ENCODE data around the gene INTS12. TPM values are rescaled to one million over a fixed set of nuclear protein-coding genes. Genes with fewer than 3 reads are reported as not detected.

The INTS12 gene
- total RNA-seq, 1 experiment from 2014 or later, result 22.2 TPM

GRCh38 chr4:105683038-105683437 lies 25.5 kb downstream of the INTS12 start:
- DNase-seq (ENCODE audit: low read depth), result no peak

- peak; percentile 2 for DNase-seq (ENCODE audit: low read depth)
Observed at GRCh38 chr4:105679186-105679585, 29.3 kb downstream of the INTS12 start.

GRCh38 chr4:105677709-105678108 lies 30.8 kb downstream of the INTS12 start:
- no peak for DNase-seq (ENCODE audit: low read depth)

- no peak for DNase-seq (ENCODE audit: low read depth)
Observed at GRCh38 chr4:105674011-105674410, 34.5 kb downstream of the INTS12 start.

GRCh38 chr4:105671301-105671700 lies 37.2 kb downstream of the INTS12 start:
- DNase-seq (ENCODE audit: low read depth), result no peak

GRCh38 chr4:105670684-105671083 lies 37.8 kb downstream of the INTS12 start:
- no peak for DNase-seq (ENCODE audit: low read depth)

GRCh38 chr4:105666693-105667092 lies 41.8 kb downstream of the INTS12 start:
- peak; percentile 24 for DNase-seq (ENCODE audit: low read depth)

GRCh38 chr4:105662935-105663675 lies 45.4 kb downstream of the INTS12 start:
- no peak for DNase-seq (ENCODE audit: low read depth)

- no peak for DNase-seq (ENCODE audit: low read depth)
Observed at GRCh38 chr4:105661028-105661427, 47.5 kb downstream of the INTS12 start.

GRCh38 chr4:105659190-105659589 lies 49.3 kb downstream of the INTS12 start:
- DNase-seq (ENCODE audit: low read depth), result no peak

- no peak for DNase-seq (ENCODE audit: low read depth)
Observed at GRCh38 chr4:105657117-105657765, 51.2 kb downstream of the INTS12 start.

- DNase-seq (ENCODE audit: low read depth), result no peak
Observed at GRCh38 chr4:105652286-105652888, 56.1 kb downstream of the INTS12 start.

- no peak for DNase-seq (ENCODE audit: low read depth)
Observed at GRCh38 chr4:105651884-105652283, 56.6 kb downstream of the INTS12 start.

- no peak for DNase-seq (ENCODE audit: low read depth)
Observed at GRCh38 chr4:105650190-105650589, 58.3 kb downstream of the INTS12 start.

GRCh38 chr4:105645440-105645839 lies 63.0 kb downstream of the INTS12 start:
- DNase-seq (ENCODE audit: low read depth), result no peak

- no peak for DNase-seq (ENCODE audit: low read depth)
Observed at GRCh38 chr4:105644257-105644656, 64.2 kb downstream of the INTS12 start.

GRCh38 chr4:105641845-105642244 lies 66.6 kb downstream of the INTS12 start:
- DNase-seq (ENCODE audit: low read depth), result no peak

GRCh38 chr4:105637408-105638176 lies 70.9 kb downstream of the INTS12 start:
- DNase-seq (ENCODE audit: low read depth), result peak; percentile 39

GRCh38 chr4:105634402-105635080 lies 73.9 kb downstream of the INTS12 start:
- DNase-seq (ENCODE audit: low read depth), result no peak

- DNase-seq (ENCODE audit: low read depth), result no peak
Observed at GRCh38 chr4:105633241-105633640, 75.2 kb downstream of the INTS12 start.
